Esophagus muscularis mucosa (tissue), 4 donors: ENCODE results near the gene PRKCE.

Experiments
- CTCF ChIP-seq, 3 experiments: fragments of 200-600 bp in 2 of 3; fragments of 450-650 bp in 1 of 3; sonication (generic) in 2 of 3; IDR thresholded peaks; one replicate each; pipeline ENCODE4 v1.5.1; 2017 to 2019; ENCODE audit warnings: antibody characterized with exemption in 3 of 3, mild to moderate bottlenecking in 2 of 3, moderate library complexity in 1 of 3
- EP300 ChIP-seq: sonication (generic); formaldehyde crosslinking; IDR thresholded peaks from one replicate; pipeline ENCODE4 v1.6.1; 2017; ENCODE audit warnings: antibody characterized with exemption
- POLR2A ChIP-seq: fragments of 450-650 bp; IDR thresholded peaks from one replicate; pipeline ENCODE4 v1.6.1; 2017; ENCODE audit warnings: antibody characterized with exemption, moderate library complexity, mild to moderate bottlenecking, low read depth
- POLR2AphosphoS5 ChIP-seq, 2 donors: sonication (generic); formaldehyde crosslinking; IDR thresholded peaks; one replicate each; pipeline ENCODE4 v1.6.1; 2017; ENCODE audit warnings: antibody characterized with exemption in 2 of 2

DNA sequence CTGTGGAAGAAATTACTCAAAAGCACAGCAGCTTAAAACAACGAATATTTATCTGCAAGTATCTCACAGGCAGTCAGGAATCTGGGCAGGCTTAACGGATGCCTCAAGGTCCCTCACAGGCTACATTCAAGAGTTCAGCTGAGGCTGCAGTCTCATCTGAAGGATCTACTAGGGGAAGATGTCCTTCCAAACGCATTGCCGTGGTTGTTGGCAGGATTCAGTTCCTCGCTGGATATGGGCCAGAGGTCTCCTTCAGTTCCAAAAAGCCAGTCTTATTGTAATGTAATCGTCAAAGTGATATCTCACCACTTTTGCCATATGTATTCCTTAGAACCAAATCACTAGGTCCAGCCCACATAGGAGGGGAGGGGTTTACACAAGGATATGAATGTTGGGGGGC lies 547.5 kb downstream of the PRKCE start:
- TF ChIP-seq EP300, result no peak
- TF ChIP-seq POLR2A, result no peak
- TF ChIP-seq CTCF (IDR thresholded peaks at IDR 0.05), result no peak
- no peak for TF ChIP-seq POLR2AphosphoS5 (IDR thresholded peaks at IDR 0.05)
